ENCODE measurements around the gene ILRUN.
A peak's percentile ranks its signal among the peaks of the same experiment; 100 is the strongest.
"Not testable (repeated sequence)": the region's sequence is repeated elsewhere in the genome, so short reads cannot be mapped to it uniquely, and the experiment has no call there.

Gene ILRUN

GRCh38 chr6:34680802-34681515, 15.6 kb downstream of the ILRUN start:
- peak; percentile 84 for FAIRE-seq
- TF ChIP-seq POLR2A (IDR thresholded peaks at IDR 0.05; ENCODE audit: low read depth, low read length): no peak
- DNase-seq (ENCODE audit: insufficient read length, low spot score): no peak

DNA sequence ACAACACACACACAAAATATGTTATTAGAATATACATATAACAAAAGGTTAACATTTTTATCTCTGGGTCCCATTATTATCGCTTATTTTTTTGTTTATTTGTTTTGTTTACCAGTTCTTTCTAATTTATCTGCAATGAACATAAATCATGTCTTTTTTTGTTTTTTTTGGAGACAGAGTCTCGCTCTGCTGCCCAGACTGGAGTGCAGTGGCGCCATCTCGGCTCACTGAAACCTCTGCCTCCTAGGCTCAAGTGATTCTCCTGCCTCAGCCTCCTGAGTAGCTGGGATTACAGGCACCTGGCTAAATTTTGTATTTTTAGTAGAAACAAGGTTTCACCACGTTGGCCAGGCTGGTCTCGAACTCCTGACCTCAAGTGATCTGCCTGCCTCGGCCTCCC, 16.3 kb downstream of the ILRUN start:
- FAIRE-seq; DNase-seq (ENCODE audit: insufficient read length, low spot score): not testable (repeated sequence)

- DNase-seq (ENCODE audit: insufficient read length, low spot score) (no peak), FAIRE-seq (peak; percentile 52)
- TF ChIP-seq POLR2A (IDR thresholded peaks at IDR 0.05; ENCODE audit: low read depth, low read length): no peak
Observed at GRCh38 chr6:34679552-34680253, 16.9 kb downstream of the ILRUN start.

GRCh38 chr6:34676140-34676539, 20.4 kb downstream of the ILRUN start:
- no peak for FAIRE-seq
- DNase-seq (ENCODE audit: insufficient read length, low spot score): no peak
- no peak for TF ChIP-seq POLR2A (IDR thresholded peaks at IDR 0.05; ENCODE audit: low read depth, low read length)

- not testable (repeated sequence) for FAIRE-seq; DNase-seq (ENCODE audit: insufficient read length, low spot score)
Observed at GRCh38 chr6:34674930-34675329, 21.6 kb downstream of the ILRUN start.

DNA sequence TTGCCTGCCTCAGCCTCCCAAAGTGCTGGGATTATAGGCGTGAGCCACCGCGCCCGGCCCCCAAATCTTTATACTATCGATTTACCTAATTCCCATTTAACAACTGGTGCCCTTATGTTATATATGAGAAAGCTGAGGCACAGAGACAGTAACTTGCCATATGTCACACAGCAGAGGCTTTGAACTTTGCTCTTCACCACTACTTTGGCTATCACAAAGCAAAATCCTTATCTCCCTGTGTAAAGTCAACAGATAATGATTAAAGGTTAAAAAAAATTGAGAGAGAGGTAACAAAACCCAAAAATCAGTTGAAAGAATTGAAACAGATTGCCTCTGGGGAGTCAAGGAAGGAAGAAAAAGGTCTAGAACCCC, 22.3 kb downstream of the ILRUN start:
- TF ChIP-seq POLR2A (IDR thresholded peaks at IDR 0.05; ENCODE audit: low read depth, low read length): no peak
- no peak for DNase-seq (ENCODE audit: insufficient read length, low spot score)
- FAIRE-seq: no peak

DNA sequence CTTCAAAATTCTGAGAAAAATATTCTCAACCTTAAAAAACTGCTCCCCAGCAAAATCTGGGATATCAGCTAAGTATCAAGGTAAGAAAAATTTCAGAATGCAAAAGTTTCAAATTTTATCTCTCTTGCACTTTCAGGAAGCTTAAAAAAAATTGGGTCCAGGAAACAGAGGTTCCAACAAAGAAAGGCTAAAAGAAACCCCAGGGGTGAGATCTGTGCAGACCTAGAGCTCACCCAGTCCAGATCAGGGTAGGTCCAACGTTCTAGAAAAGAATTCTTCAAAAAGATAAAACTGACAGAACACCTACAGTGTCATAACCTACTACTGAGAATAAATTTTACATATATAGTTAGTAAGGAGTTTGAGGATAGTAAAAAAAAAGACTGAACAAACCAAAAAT, 23.5 kb downstream of the ILRUN start:
- FAIRE-seq (no peak), DNase-seq (ENCODE audit: insufficient read length, low spot score) (no peak)
- TF ChIP-seq POLR2A (IDR thresholded peaks at IDR 0.05; ENCODE audit: low read depth, low read length): no peak

DNA sequence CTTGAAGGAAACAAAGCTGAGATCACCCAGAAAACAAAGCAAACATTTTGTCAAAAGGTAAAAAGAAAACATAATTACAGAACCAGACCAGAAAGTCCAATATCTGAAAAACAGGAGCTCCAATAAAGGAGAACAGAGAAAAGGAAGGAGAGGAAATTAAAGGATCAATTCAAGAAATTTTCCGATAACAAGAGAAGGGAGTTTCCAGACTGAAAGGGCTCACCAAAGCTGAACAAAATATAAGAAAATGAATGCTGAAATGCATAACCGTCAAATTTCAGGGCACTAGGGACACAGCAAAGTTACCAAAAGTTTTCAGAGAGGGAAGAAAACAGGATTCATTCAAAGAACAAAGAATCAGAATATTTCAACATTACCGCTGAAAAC, 23.9 kb downstream of the ILRUN start:
- DNase-seq (ENCODE audit: insufficient read length, low spot score) (no peak), FAIRE-seq (no peak)
- no peak for TF ChIP-seq POLR2A (IDR thresholded peaks at IDR 0.05; ENCODE audit: low read depth, low read length)

- TF ChIP-seq POLR2A (IDR thresholded peaks at IDR 0.05; ENCODE audit: low read depth, low read length): no peak
- FAIRE-seq (peak; percentile 97), DNase-seq (ENCODE audit: insufficient read length, low spot score) (peak; percentile 54)
Observed at GRCh38 chr6:34671801-34672656, 24.5 kb downstream of the ILRUN start.

- TF ChIP-seq POLR2A (IDR thresholded peaks at IDR 0.05; ENCODE audit: low read depth, low read length): no peak
- no peak for DNase-seq (ENCODE audit: insufficient read length, low spot score)
- no peak for FAIRE-seq
Observed at GRCh38 chr6:34671367-34671766, 25.2 kb downstream of the ILRUN start.

DNA sequence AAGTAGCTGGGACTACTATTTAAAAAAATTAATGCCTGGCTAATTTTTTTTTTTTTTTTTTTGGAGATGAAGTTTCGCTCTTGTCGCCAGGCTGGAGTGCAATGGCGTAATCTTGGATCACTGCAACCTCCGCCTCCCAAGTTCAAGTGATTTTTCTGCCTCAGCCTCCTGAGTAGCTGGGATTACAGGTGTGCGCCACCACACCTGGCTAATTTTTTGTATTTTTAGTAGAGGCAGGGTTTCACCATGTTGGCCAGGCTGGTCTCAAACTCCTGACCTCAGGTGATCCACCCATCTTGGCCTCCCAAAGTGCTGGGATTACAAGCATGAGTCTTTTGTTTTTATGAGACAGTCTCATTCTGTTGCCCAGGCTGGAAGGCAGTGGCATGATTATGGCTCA, 27.8 kb downstream of the ILRUN start:
- FAIRE-seq; DNase-seq (ENCODE audit: insufficient read length, low spot score): not testable (repeated sequence)

DNA sequence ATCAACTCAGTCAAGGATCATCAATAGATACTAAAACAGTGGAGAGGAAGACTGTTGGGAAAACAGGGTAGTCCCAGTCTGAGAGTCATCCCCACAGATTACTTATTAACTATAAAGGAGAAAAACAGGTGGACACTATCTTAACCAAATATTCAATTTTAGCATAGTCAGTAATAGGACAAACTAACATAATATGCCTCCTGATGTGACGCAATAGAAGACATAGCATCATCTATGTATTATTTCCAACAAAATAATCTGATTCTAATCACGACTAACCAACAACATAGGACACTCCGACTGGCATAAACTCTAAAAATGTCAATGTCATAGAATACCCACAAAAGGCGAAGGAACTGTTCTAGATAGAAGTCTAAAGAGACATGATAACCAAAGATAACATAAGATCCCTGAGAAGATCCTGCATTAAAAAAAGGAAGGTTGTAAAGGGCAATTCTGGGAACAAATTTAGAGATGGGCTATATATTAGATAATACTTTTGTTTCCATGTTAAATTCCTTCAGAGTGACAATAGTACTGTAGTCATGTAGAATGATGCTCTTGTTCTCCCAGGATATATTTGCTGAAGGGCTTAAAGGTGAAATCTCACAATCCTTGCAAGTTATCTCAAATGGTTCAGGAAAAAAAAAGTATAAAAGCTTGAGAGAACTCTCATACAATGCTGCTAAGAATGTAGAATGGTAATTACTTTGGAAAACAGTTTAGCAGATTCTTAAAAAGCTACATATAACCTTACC, 28.9 kb downstream of the ILRUN start:
- no peak for FAIRE-seq
- no peak for TF ChIP-seq POLR2A (IDR thresholded peaks at IDR 0.05; ENCODE audit: low read depth, low read length)

GRCh38 chr6:34665019-34665418, 31.5 kb downstream of the ILRUN start:
- FAIRE-seq: no peak
- DNase-seq (ENCODE audit: insufficient read length, low spot score): no peak
- no peak for TF ChIP-seq POLR2A (IDR thresholded peaks at IDR 0.05; ENCODE audit: low read depth, low read length)

More for the DNA sequence above, 28.9 kb downstream of the ILRUN start:
- DNase-seq (ENCODE audit: insufficient read length, low spot score): no peak

Measured in H54 (cell line).